Thyroid gland (tissue), 4 donors: Measurements from ENCODE around the gene SFRP4. TPM values are rescaled to one million over a fixed set of nuclear protein-coding genes. Genes with fewer than 3 reads are reported as not detected.

Source experiments
- DNase-seq, 2 donors: peaks; one replicate each; pipeline ENCODE4 v3.0.0-alpha.2; 2019
- H3K27ac ChIP-seq, 3 donors: fragments of 200-600 bp; sonication (generic); 1 replicate in 2 of 3; 2 replicates in 1 of 3; pipeline ENCODE4 v1.5.1; 2016 to 2019; ENCODE audit warnings: mild to moderate bottlenecking in 1 of 3, moderate library complexity in 1 of 3
- H3K27me3 ChIP-seq: fragments of 200-600 bp; sonication (generic); one replicate; pipeline ENCODE4 v1.5.1; 2019
- H3K36me3 ChIP-seq, 2 donors: fragments of 200-600 bp; sonication (generic); one replicate each; pipeline ENCODE4 v1.5.1; 2016 to 2019
- H3K4me1 ChIP-seq, 2 donors: fragments of 200-600 bp; sonication (generic); one replicate each; pipeline ENCODE4 v1.5.1; 2017 to 2019
- H3K4me3 ChIP-seq, 3 donors: fragments of 200-600 bp; sonication (generic); replicated peaks in 1 of 3; 1 replicate in 2 of 3; 2 replicates in 1 of 3; pipeline ENCODE4 v1.5.1; 2016; ENCODE audit warnings: mild to moderate bottlenecking in 1 of 3
- H3K9me3 ChIP-seq: fragments of 200-600 bp; sonication (generic); one replicate; pipeline ENCODE4 v1.5.1; 2017
- POLR2A ChIP-seq, 2 donors: fragments of 450-650 bp; IDR thresholded peaks; one replicate each; pipeline ENCODE4 v1.6.1; 2017; ENCODE audit warnings: antibody characterized with exemption in 2 of 2, mild to moderate bottlenecking in 2 of 2, moderate library complexity in 1 of 2
- WGBS, 2 donors: methylation state at CpG; one replicate each; pipeline ENCODE4 v1.1.5; 2017; 5-methylcytosine and 5-hydroxymethylcytosine counted together
- intact Hi-C: fragments of 100-400 bp; cut with DNase I; formaldehyde crosslinking; loops from one replicate; pipeline ENCODE4 v1.15.1; 2023
- total RNA-seq, 4 donors: library from RNA; depleted of rRNA; stranded (reverse); fragments of >200 nt; gene quantifications; one replicate each; pipeline ENCODE4 v1.2.3, GENCODE V29; 2016
- TF ChIP-seq, protein P1 (sequence below), 6 experiments: fragments of 200-600 bp in 3 of 6; fragments of 450-650 bp in 3 of 6; sonication (generic) in 3 of 6; IDR thresholded peaks; one replicate each; pipeline ENCODE4 v1.5.1; 2016 to 2019; ENCODE audit warnings: antibody characterized with exemption in 6 of 6, mild to moderate bottlenecking in 2 of 6, inconsistent platforms in 1 of 6, moderate library complexity in 1 of 6

The SFRP4 gene
- total RNA-seq, 4 donors from 2014 or later: 1.8 to 21.8 (median 9.7) TPM

DNA sequence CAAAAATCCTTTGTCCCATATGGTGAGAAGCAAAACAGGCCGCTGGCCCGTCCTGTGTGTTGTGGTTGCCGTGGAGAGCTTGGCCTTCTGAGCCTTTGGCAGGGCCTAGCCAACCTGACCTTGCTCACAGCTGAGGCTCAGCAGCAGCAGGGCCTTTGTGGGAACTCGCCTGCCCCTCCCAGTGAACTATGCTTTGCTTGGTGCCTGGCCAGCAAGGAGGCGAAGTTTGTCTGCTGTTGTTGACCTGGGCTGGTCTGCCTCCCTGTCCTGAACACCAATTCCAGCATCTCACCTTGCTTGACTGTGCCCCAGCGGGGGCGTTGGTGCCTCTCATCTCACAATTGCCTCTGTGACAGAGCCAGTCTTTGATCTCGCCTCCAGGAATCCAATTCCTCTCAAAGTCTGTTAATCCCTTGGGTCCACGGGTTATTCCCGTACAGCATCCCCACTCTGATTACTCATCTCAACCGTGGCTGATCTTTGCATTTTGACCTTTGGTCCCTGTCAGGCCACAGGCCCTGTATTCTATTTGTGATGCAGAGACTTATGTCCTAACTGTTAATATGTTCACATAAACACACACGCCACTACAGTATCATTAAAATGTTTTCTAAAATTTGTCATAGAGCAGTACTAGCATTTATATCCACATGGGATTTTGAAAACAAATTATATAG is 26.5 kb upstream of the SFRP4 start:
- no peak overlapping the region for H3K4me3 ChIP-seq
- H3K27ac ChIP-seq: peak overlapping the region in 2 of 3 donors; percentile 17 to 43
- DNase-seq: peak in 1 of 2 donors; percentile 9
- intact Hi-C loops: no loop called here
- TF ChIP-seq POLR2A (IDR thresholded peaks at IDR 0.05): no peak
- TF ChIP-seq, protein P1, sequence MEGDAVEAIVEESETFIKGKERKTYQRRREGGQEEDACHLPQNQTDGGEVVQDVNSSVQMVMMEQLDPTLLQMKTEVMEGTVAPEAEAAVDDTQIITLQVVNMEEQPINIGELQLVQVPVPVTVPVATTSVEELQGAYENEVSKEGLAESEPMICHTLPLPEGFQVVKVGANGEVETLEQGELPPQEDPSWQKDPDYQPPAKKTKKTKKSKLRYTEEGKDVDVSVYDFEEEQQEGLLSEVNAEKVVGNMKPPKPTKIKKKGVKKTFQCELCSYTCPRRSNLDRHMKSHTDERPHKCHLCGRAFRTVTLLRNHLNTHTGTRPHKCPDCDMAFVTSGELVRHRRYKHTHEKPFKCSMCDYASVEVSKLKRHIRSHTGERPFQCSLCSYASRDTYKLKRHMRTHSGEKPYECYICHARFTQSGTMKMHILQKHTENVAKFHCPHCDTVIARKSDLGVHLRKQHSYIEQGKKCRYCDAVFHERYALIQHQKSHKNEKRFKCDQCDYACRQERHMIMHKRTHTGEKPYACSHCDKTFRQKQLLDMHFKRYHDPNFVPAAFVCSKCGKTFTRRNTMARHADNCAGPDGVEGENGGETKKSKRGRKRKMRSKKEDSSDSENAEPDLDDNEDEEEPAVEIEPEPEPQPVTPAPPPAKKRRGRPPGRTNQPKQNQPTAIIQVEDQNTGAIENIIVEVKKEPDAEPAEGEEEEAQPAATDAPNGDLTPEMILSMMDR (IDR thresholded peaks at IDR 0.05): no peak
- H3K36me3 ChIP-seq: no peaks in the 10 kb centered on the region
- H3K27me3 ChIP-seq: no peaks in the 10 kb centered on the region
- no peaks in the 10 kb centered on the region for H3K9me3 ChIP-seq
- peaks cover 8 to 13% of the 10 kb centered on the region in 2 donors for H3K4me1 ChIP-seq
- WGBS, 2 donors: 67 to 72% methylated on average over 12 of the region's 12 CpGs

DNA sequence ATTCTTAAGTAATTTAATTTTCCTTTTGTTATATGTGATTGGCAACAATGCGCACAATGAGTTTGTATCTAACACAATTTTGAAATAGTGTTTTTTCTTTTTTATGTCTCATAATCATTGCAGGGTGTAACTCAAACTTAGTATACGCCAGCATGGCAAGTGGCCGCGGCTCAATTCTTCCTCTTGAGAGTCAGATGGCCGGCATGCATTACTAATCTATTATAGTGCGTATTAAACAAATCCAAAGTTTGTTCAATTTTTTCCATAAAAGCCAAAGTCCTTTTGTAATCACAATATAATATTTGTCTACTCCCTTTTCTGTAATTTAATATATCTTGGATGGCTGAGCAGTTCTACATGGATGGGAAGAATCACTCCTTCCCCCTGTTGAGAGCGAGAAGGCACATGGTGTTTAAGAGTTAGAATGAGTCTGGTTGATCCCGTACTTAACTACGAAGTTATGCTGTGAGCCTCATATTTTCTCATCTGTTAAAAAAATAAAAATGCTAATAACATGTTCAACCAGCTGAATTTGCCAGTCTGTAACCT is 16.5 kb upstream of the SFRP4 start:
- peak overlapping the region in 2 of 3 donors; percentile 27 to 44 for H3K27ac ChIP-seq
- H3K27me3 ChIP-seq: no peaks in the 10 kb centered on the region
- H3K4me3 ChIP-seq: no peak overlapping the region
- H3K9me3 ChIP-seq: no peaks in the 10 kb centered on the region
- no peak for DNase-seq
- no peaks in the 10 kb centered on the region for H3K36me3 ChIP-seq
- 88 to 96% methylated on average over 9 of the region's 9 CpGs for WGBS, 2 donors
- TF ChIP-seq, protein P1 (IDR thresholded peaks at IDR 0.05): no peak
- no peak for TF ChIP-seq POLR2A (IDR thresholded peaks at IDR 0.05)
- intact Hi-C loops: no loop called here
- H3K4me1 ChIP-seq: peaks cover 35 to 46% of the 10 kb centered on the region in 2 donors

DNA sequence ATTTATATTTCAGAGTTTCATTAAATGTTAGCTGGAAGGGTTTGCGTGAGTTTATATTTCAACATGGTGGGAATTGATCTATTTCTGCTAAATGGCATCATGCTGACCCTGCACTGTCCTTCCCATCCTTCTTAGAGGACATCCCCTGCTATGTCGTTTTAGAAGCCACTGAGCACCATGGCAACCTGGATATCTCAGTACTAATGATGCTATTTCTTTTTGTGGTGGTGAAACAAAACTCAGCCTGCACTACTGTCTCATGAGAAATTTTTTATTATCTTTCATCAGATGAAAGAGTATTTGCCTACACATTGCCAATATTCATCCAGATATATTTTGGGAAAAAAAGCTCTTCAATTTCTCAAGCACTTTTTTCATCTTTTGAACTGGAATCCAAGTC is 15.9 kb upstream of the SFRP4 start:
- no peaks in the 10 kb centered on the region for H3K9me3 ChIP-seq
- H3K36me3 ChIP-seq: no peaks in the 10 kb centered on the region
- H3K27me3 ChIP-seq: no peaks in the 10 kb centered on the region
- H3K27ac ChIP-seq: peak overlapping the region in 2 of 3 donors; percentile 88 to 99
- DNase-seq: no peak
- H3K4me1 ChIP-seq: peaks cover 40 to 52% of the 10 kb centered on the region in 2 donors
- H3K4me3 ChIP-seq: no peak overlapping the region
- 86 to 87% methylated on average over 2 of the region's 2 CpGs for WGBS, 2 donors
- no peak for TF ChIP-seq POLR2A (IDR thresholded peaks at IDR 0.05)
- TF ChIP-seq, protein P1 (IDR thresholded peaks at IDR 0.05): no peak
- intact Hi-C loops: no loop called here

DNA sequence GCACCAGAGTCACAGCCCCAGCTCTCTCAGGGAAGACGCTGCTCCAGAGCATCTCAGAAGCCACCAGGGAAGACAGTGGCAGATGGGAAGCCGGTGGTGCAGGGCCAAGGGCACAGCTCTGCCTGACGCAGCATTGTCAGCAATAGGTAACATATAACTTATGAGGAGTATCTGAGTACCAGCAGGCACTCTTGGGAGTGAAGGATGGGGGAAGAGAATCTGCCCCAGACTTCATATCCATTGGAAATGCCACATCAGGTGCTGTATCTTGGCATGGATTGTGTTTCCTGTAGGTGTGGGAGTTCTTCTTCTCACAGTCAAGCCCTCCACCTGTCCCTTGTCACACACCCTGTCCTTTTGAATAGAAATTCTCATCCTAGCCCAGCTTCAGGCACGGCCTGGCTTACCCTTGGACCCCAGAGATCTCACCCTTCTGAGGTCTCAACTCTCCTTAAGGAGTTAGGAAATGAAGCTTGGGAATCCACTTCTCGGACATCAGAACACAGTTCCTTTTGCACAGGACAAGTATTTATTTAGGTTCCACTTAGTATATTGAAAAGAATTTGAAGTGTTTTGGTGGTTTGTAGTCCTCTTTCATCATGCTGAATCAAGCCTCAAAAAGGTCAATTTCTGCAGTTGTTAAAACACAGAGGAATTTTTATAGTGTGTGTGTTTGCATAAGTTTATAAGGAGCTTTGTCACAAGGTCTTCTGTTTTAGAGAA is 13.8 kb upstream of the SFRP4 start:
- WGBS, 2 donors: 68 to 79% methylated on average over 5 of the region's 5 CpGs
- H3K27me3 ChIP-seq: no peaks in the 10 kb centered on the region
- H3K4me1 ChIP-seq: peaks cover 51 to 61% of the 10 kb centered on the region in 2 donors
- no peaks in the 10 kb centered on the region for H3K9me3 ChIP-seq
- intact Hi-C loops: no loop called here
- peak overlapping the region; percentile 88 to 99 (median 89) for H3K27ac ChIP-seq
- no peak overlapping the region for H3K4me3 ChIP-seq
- TF ChIP-seq, protein P1 (IDR thresholded peaks at IDR 0.05): no peak
- TF ChIP-seq POLR2A (IDR thresholded peaks at IDR 0.05): peak in 1 of 2 donors; percentile 42
- peak; percentile 10 for DNase-seq
- no peaks in the 10 kb centered on the region for H3K36me3 ChIP-seq

DNA sequence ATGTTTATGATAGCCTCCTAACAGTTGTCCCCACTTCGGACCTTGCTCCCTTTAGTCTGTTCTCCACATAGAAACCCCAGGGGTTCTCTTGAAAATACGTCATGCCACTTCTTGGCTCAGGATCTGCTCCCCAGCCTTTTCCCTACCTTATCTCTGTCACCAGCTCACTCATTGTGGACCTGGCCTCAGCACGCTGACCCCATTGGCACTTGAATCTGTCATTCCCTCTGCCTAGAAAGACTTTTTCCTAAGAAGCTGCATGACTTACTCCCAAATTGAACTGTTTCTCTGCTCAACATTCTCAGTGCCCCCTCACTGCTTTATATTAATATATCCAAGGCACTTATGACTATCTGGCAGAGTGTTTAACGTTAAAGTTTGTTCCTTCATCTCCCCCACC is 12.3 kb upstream of the SFRP4 start:
- H3K27me3 ChIP-seq: no peaks in the 10 kb centered on the region
- 93% methylated on average over 4 of the region's 4 CpGs for WGBS, 2 donors
- intact Hi-C loops: no loop called here
- no peak for TF ChIP-seq POLR2A (IDR thresholded peaks at IDR 0.05)
- TF ChIP-seq, protein P1 (IDR thresholded peaks at IDR 0.05): no peak
- no peaks in the 10 kb centered on the region for H3K36me3 ChIP-seq
- no peak for DNase-seq
- H3K4me1 ChIP-seq: peaks cover 56 to 70% of the 10 kb centered on the region in 2 donors
- no peaks in the 10 kb centered on the region for H3K9me3 ChIP-seq
- H3K4me3 ChIP-seq: no peak overlapping the region
- peak overlapping the region in 2 of 3 donors; percentile 13 to 99 for H3K27ac ChIP-seq
